ENCODE measurements around the gene PBLD. TPM values are rescaled to one million over a fixed set of nuclear protein-coding genes. Genes with fewer than 3 reads are reported as not detected.

The PBLD gene
- 1.9 and 3.5 TPM in 2 replicates for total RNA-seq

DNA sequence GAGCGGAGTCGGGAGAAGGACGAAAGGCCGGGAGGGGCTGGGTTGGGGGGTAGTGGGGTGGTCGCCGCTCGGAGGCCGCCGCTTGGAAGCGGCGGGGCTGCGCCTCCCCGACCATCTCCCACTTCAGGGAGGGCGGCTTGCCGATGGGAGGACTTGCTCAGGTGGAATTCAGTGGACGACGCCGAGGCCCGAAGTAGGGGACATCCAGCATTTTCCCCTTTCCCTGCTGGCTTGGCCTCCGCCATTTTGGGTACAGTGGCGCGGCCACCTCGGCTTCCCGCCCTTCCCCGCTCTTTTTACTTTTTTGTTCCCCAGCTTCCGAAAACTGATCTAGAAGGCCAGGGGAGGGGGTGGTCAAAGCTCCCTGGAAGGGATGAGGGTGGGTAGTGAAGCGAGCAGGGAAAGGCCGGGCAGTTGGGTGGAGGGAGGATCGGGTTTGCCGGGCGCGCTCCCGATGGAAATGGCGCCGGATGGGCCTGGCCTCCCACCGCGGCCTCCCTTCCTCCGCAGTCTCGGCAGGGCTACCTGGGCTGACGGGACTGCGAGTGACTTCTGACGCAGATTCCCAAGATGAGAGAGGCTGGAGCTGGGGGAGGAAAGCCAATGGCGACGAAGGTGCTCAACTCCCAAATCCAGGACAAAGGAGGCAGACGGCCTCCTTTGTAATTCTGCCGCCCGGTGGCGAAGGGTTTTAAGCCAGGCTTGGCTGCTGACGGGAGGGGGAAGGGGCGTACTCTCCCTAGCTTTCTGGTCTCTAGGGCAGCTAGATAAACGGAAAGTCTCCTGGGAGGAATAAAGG, at the start of gene PBLD:
TSS of gene PBLD (minus strand) at position 670 of the 799 bp plus-strand sequence. CDS start 26,084 bp downstream, outside the sequence.

DNA sequence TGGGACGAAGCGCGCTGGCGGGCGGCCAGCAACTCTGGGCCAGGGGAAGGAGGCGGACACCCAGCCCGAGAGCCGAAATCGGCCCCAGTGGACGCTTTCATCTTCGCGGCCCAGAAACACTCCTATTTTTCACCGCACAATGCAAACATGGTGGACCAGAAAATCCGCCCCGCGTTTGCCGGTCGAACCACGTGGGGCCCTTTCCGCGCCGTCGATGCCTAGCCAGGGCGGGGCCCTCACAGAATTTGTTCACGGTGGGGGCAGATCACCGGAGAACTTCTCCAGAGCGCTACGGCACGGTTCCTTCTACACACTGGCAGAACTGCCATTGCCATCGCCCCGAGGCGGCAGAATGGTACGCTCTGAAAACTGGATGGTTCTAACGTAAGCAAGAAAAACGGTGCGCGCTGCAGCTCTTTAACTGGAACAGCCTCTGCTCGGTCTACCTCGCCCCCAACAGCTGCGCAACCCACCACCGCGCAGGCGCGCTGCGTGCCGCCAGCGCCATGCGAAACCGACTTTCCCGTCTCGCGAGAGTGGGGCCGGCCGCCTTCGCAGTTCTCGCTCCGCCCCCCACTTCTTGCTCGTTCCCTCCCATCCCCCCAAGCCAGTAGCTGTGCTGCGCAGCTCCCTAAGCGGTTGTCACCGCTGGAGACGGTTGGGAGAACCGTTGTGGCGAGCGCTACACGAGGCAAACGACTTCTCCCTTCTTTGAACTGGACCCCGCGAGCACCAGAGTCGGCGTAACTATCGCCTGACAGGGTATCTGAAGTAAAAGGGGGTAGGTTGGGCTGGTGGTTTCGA, 1.1 kb downstream of the PBLD start, which contains the start of gene HNRNPH3:
TSS of gene HNRNPH3 (plus strand) at position 610 of the 804 bp plus-strand sequence. CDS start 5,158 bp downstream, outside the sequence.

Other genes starting within 250 kb of the PBLD start
- gene MYPN, start 223.4 kb downstream of the PBLD start, total RNA-seq: not detected in 2 replicates
- 0.15 TPM in 1 of 2 replicates, not detected in the other for gene ATOH7, start 100.8 kb downstream of the PBLD start, total RNA-seq
- gene HNRNPH3, start 864 bp downstream of the PBLD start, total RNA-seq: 28.6 and 35.1 TPM in 2 replicates
- gene RUFY2, start 74.3 kb upstream of the PBLD start, total RNA-seq: 18.8 and 20.4 TPM in 2 replicates
- 11.0 and 15.2 TPM in 2 replicates for gene DNA2, start 139.0 kb upstream of the PBLD start, total RNA-seq
- gene SLC25A16, start 194.6 kb upstream of the PBLD start, total RNA-seq: 9.1 and 15.9 TPM in 2 replicates
- 0.32 and 0.46 TPM in 2 replicates for gene TET1, start 227.4 kb upstream of the PBLD start, total RNA-seq